Measurements from ENCODE around the gene PAEP. TPM values are rescaled to one million over a fixed set of nuclear protein-coding genes. Genes with fewer than 3 reads are reported as not detected.
"Not testable (repeated sequence)": the region's sequence is repeated elsewhere in the genome, so short reads cannot be mapped to it uniquely, and the experiment has no call there.

Gene PAEP
- total RNA-seq, 1 donor from 2014 or later, result not detected

GRCh38 chr9:135544981-135545635 lies 16.4 kb upstream of the PAEP start:
- TF ChIP-seq, protein P1, sequence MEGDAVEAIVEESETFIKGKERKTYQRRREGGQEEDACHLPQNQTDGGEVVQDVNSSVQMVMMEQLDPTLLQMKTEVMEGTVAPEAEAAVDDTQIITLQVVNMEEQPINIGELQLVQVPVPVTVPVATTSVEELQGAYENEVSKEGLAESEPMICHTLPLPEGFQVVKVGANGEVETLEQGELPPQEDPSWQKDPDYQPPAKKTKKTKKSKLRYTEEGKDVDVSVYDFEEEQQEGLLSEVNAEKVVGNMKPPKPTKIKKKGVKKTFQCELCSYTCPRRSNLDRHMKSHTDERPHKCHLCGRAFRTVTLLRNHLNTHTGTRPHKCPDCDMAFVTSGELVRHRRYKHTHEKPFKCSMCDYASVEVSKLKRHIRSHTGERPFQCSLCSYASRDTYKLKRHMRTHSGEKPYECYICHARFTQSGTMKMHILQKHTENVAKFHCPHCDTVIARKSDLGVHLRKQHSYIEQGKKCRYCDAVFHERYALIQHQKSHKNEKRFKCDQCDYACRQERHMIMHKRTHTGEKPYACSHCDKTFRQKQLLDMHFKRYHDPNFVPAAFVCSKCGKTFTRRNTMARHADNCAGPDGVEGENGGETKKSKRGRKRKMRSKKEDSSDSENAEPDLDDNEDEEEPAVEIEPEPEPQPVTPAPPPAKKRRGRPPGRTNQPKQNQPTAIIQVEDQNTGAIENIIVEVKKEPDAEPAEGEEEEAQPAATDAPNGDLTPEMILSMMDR (conservative IDR thresholded peaks at IDR 0.05; ENCODE audit: low read depth, low read length), result no peak
- H3K4me3 ChIP-seq (ENCODE audit: low read depth, low read length), result no peak overlapping the region
- DNase-seq (ENCODE audit: low read depth), result no peak

DNA sequence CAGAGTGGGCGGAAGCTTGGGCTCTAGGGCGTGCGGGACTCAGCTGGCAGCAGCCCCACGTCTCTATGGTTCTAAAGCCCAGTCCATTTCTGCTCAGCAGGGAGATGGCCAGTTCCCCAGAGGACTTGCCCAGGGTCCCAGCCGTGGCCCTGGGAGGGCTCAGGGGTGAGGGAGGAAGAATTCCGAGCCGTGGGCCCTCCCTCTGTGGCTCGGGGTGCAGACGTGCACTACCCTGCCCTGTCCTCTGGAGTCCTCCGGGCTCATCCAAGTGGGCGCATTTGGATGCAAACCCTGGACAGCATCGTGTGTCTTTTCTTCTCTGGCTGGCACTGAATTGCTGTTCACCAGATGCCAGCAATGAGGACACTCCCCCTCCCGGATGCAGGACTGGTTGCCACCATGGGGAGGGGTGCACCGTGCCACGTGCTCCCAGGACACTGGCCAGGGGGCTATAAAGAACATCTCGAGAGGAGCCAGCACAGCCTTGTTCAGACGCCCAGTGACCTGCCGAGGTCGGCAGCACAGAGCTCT lies 15.8 kb upstream of the PAEP start, which contains the start of gene OBP2A:
Gene OBP2A (plus strand): TSS at position 481 of the 531 bp plus-strand sequence. CDS start 55 bp downstream, outside the sequence.
- H3K4me3 ChIP-seq (ENCODE audit: low read depth, low read length); DNase-seq (ENCODE audit: low read depth): not testable (repeated sequence)

GRCh38 chr9:135546792-135547617 lies 14.6 kb upstream of the PAEP start:
- DNase-seq (ENCODE audit: low read depth); H3K4me3 ChIP-seq (ENCODE audit: low read depth, low read length): not testable (repeated sequence)

DNA sequence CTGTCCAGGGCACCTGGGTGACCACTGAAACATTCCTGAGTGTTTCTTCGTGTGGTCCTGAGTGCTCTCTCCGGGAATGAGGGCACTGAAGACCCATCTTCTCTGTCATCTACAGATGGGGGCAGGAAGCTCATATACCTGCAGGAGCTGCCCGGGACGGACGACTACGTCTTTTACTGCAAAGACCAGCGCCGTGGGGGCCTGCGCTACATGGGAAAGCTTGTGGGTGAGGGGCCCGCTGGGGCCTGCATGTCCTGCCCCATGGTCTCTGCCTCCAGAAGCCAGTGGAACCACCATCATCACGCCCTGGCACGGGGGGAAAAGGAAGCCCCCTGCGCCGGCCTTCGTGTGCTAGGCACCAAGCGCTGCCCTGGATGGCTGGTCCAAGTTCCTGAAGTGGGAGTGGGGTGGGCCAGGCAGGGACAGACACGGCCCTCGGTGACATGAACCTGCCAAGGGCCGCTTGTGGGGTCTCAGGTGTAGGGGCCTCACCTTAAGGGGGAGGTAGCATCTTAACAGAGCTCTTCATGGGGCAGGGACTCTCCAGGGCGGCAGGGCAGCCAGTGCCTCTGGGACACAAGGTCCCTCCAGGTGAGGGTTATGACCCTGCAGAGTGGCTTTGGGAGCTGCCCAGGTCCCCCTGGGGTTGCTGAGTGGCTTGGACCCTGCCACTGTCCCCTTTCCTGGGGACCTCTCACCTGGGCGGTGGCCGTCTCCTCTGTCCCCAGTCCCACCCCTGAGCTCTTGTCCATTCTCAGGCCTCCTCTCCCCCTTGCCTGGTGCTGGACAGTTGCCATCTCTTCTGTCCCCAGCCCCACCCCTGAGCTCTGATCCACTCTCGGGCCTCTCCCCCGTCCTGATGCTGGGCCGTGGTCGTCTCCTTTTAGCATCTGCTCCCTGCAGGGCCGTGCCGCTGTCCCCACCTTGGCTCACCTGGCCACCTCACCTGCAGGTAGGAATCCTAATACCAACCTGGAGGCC lies 13.5 kb upstream of the PAEP start:
- TF ChIP-seq, protein P1 (conservative IDR thresholded peaks at IDR 0.05; ENCODE audit: low read depth, low read length), result no peak
- H3K4me3 ChIP-seq (ENCODE audit: low read depth, low read length), result no peak overlapping the region
- no peak for DNase-seq (ENCODE audit: low read depth)

- H3K4me3 ChIP-seq (ENCODE audit: low read depth, low read length); DNase-seq (ENCODE audit: low read depth): not testable (repeated sequence)
Measured at GRCh38 chr9:135549478-135550343, 11.8 kb upstream of the PAEP start.

- DNase-seq (ENCODE audit: low read depth), result no peak
- no peak overlapping the region for H3K4me3 ChIP-seq (ENCODE audit: low read depth, low read length)
- TF ChIP-seq, protein P1 (conservative IDR thresholded peaks at IDR 0.05; ENCODE audit: low read depth, low read length), result no peak
Measured at GRCh38 chr9:135550344-135550918, 11.1 kb upstream of the PAEP start.

DNA sequence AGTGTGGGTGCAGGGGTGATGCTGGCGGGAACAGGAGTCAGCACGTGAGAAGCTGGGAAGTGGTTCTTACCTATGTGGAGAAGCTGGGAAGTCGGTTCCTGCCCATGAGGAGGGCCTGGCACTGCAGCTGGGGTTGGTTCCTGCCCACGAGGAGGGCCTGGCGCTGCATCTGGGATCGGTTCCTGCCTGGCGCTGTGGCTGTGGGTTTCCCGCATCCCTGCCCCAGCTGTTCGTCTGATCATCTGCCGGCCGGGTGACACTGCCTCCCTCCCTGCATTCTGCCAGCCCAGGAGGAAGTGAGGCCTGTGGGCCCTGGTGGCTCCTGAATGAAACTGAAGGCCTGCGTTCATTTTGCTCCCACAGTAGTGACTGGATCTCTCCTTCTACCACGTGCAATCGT lies 10.5 kb upstream of the PAEP start:
- TF ChIP-seq, protein P1 (conservative IDR thresholded peaks at IDR 0.05; ENCODE audit: low read depth, low read length), result no peak
- no peak for DNase-seq (ENCODE audit: low read depth)
- H3K4me3 ChIP-seq (ENCODE audit: low read depth, low read length), result no peak overlapping the region

Data from epithelial cell of proximal tubule (primary cell).